A673 (cell line): Measurements from ENCODE around the gene HABP2.

Source experiments
- CTCF ChIP-seq: fragments of 300-800, 200-600 bp; sonication (generic); conservative IDR thresholded peaks from 2 replicates; pipeline ENCODE4 v1.5.1; 2017; ENCODE audit warnings: low read depth, mild to moderate bottlenecking, antibody characterized with exemption, low read length, moderate library complexity, mixed read lengths
- EZH2 ChIP-seq: fragments of 200-600 bp; sonication (generic); IDR thresholded peaks from 2 replicates; pipeline ENCODE4 v1.6.1; 2017; ENCODE audit warnings: borderline replicate concordance, low read depth, mild to moderate bottlenecking, mixed read lengths, antibody characterized with exemption, low read length; ENCODE audit not compliant: poor library complexity, severe bottlenecking

- TF ChIP-seq CTCF = no peak
- TF ChIP-seq EZH2 = no peak
These were observed 56.9 kb downstream of the HABP2 start for GRCh38 chr10:113609704-113610108.
